ENCODE data around the gene ROMO1. TPM values are rescaled to one million over a fixed set of nuclear protein-coding genes. Genes with fewer than 3 reads are reported as not detected.

Gene ROMO1
- total and polyA plus RNA-seq, 10 of the 15 experiments (the other 5 are each of a cell fraction or from before 2014, with no cell fraction given): 23.2 to 631 (median 352) TPM

GRCh38 chr20:35653430-35653734 is 45.8 kb upstream of the ROMO1 start (continued):
- TF ChIP-seq ZBTB33 (IDR thresholded peaks at IDR 0.05): no peak
- TF ChIP-seq FOS (IDR thresholded peaks at IDR 0.05; ENCODE audit: borderline replicate concordance, extremely low read depth, insufficient read length): no peak
- no peak for TF ChIP-seq CTCF (IDR thresholded peaks at IDR 0.05 in 2 of 3, conservative IDR thresholded peaks at IDR 0.05 in 1 of 3; ENCODE audit: control insufficient read depth in 2 of 3, extremely low read depth in 1 of 3, insufficient read depth in 1 of 3, low read depth in 3 of 3, low read length in 3 of 3)
- TF ChIP-seq MLLT1 (IDR thresholded peaks at IDR 0.05): no peak

- ChIA-PET CTCF (interaction anchor here (1.2 kb wide), 1 partner anchor 36 kb away, joined by 4 read pairs; no protein-coding TSS in a partner anchor), SMC1A (ENCODE audit: uncharacterized antibody, unreplicated experiment) (interaction anchor here (1.1 kb wide), 1 partner anchor 81 kb away, joined by 3 read pairs; no protein-coding TSS in a partner anchor), POLR2A (interaction anchor here (0.7 kb wide), 1 partner anchor 88 kb away, joined by 3 read pairs; the partner anchor contains the start of gene RBM39), RAD21 (ENCODE audit: unreplicated experiment) (interaction anchor here (0.6 kb wide), 1 partner anchor 75 kb away, joined by 3 read pairs; no protein-coding TSS in a partner anchor)
- intact Hi-C loops (cut with micrococcal nuclease; ENCODE audit: unreplicated experiment) (no loop called here), in situ Hi-C loops (cut with MboI) (no loop called here)
- Histone ChIP-seq H3K9me3 (replicated peaks; ENCODE audit: control insufficient read depth, insufficient read depth, low read length) (no peaks in the 10 kb centered on the region), H2AFZ (ENCODE audit: control insufficient read depth, low read depth, low read length) (no peak overlapping the region), H3K4me3 (no peak overlapping the region), H4K20me1 (ENCODE audit: control insufficient read depth, insufficient read depth) (peaks cover 10% of the 10 kb centered on the region), H3K4me2 (ENCODE audit: control insufficient read depth, insufficient read depth) (no peak overlapping the region), H3K27me3 (replicated peaks in 1 of 2; ENCODE audit: control insufficient read depth in 2 of 2, insufficient read depth in 2 of 2, low read length in 1 of 2) (no peaks in the 10 kb centered on the region), H3K4me1 (ENCODE audit: control insufficient read depth, insufficient read depth, low read length) (no peaks in the 10 kb centered on the region), H3K36me3 (ENCODE audit: control insufficient read depth in 2 of 2, insufficient read depth in 2 of 2, low read length in 1 of 2) (peaks cover 19 to 30% of the 10 kb centered on the region in 2 experiments), H3K9ac (ENCODE audit: control insufficient read depth, insufficient read depth, low read length) (no peak overlapping the region), H3K79me2 (ENCODE audit: control insufficient read depth, insufficient read depth, low read length) (peaks cover 84% of the 10 kb centered on the region), H3K27ac (ENCODE audit: control insufficient read depth, insufficient read depth) (no peak overlapping the region)
- ATAC-seq (no peak), FAIRE-seq (no peak), DNase-seq (ENCODE audit: low read depth, low spot score) (no peak)
- BruUV-seq (replicated peaks): TSS peak; percentile 24
- 97% methylated on average over 4 of the region's 4 CpGs for WGBS (ENCODE audit: insufficient coverage, insufficient replicate concordance, low lambda C conversion rate, missing lambda C conversion rate)
- no peak for TF ChIP-seq E4F1 (IDR thresholded peaks at IDR 0.05; ENCODE audit: borderline replicate concordance, partially characterized antibody)
- no peak for TF ChIP-seq NKRF (conservative IDR thresholded peaks at IDR 0.05)
- TF ChIP-seq RBBP5 (conservative IDR thresholded peaks at IDR 0.05): no peak
- TF ChIP-seq ZNF217 (IDR thresholded peaks at IDR 0.05): no peak
- no peak for TF ChIP-seq PAX5 (IDR thresholded peaks at IDR 0.05; ENCODE audit: borderline replicate concordance, low read depth, low read length)
- TF ChIP-seq PBX3 (IDR thresholded peaks at IDR 0.05; ENCODE audit: insufficient replicate concordance, low read depth, low read length): no peak
Observed at GRCh38 chr20:35653893-35654292, 45.3 kb upstream of the ROMO1 start.

Data from GM12878 (cell line).